ENCODE measurements around the gene NAB1.

Gene NAB1

GRCh38 chr2:190615555-190616200 is 33.2 kb upstream of the NAB1 start:
- DNase-seq (ENCODE audit: low read depth, low spot score) = no peak

GRCh38 chr2:190618030-190618429 is 30.9 kb upstream of the NAB1 start:
- no peak for DNase-seq (ENCODE audit: low read depth, low spot score)
- H3K9me3 ChIP-seq (ENCODE audit: low read depth, low read length) = no peaks in the 10 kb centered on the region
- H3K27ac ChIP-seq = no peak overlapping the region
- no peak overlapping the region for H3K4me3 ChIP-seq
- no peaks in the 10 kb centered on the region for H3K36me3 ChIP-seq (ENCODE audit: insufficient read depth, low read length)
- no peak overlapping the region for H3K9ac ChIP-seq (ENCODE audit: insufficient read length)
- TF ChIP-seq POLR2AphosphoS5 (IDR thresholded peaks at IDR 0.05; ENCODE audit: borderline replicate concordance, low read depth, low read length) = no peak
- no peak for TF ChIP-seq FOXP2 (optimal IDR thresholded peaks at IDR 0.05; ENCODE audit: control extremely low read depth, extremely low read length, insufficient read depth)
- TF ChIP-seq EZH2 (IDR thresholded peaks at IDR 0.05) = no peak

More at GRCh38 chr2:190615555-190616200, 33.2 kb upstream of the NAB1 start:
- Histone ChIP-seq H3K36me3 (ENCODE audit: insufficient read depth, low read length) (no peaks in the 10 kb centered on the region), H3K27ac (no peak overlapping the region), H3K4me3 (no peak overlapping the region), H3K9me3 (ENCODE audit: low read depth, low read length) (no peaks in the 10 kb centered on the region), H3K9ac (ENCODE audit: insufficient read length) (no peak overlapping the region)
- TF ChIP-seq FOXP2 (optimal IDR thresholded peaks at IDR 0.05; ENCODE audit: control extremely low read depth, extremely low read length, insufficient read depth) (no peak), EZH2 (IDR thresholded peaks at IDR 0.05) (no peak), POLR2AphosphoS5 (IDR thresholded peaks at IDR 0.05; ENCODE audit: borderline replicate concordance, low read depth, low read length) (no peak)

DNA sequence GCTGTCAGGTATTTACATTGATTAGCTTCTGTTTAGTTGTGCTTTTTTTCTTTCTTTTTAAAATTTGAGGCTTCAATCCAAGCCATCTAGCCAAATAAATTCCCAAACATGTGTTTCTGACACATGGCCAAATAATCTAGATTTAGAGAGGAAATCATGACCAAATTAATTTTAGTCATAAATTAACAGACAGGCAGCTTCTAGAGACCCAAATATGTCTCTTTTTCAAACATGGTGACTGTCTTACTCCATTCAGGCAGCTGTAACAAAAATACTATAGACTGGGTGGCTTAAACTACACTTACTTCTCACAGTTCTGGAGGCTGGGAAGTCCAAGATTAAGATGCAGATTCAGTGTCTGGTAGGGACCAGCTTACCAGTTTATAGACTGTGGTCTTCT is 23.2 kb upstream of the NAB1 start:
- no peak overlapping the region for H3K4me3 ChIP-seq
- no peaks in the 10 kb centered on the region for H3K36me3 ChIP-seq (ENCODE audit: insufficient read depth, low read length)
- no peak overlapping the region for H3K9ac ChIP-seq (ENCODE audit: insufficient read length)
- no peak for DNase-seq (ENCODE audit: low read depth, low spot score)
- H3K27ac ChIP-seq = no peak overlapping the region
- TF ChIP-seq POLR2AphosphoS5 (IDR thresholded peaks at IDR 0.05; ENCODE audit: borderline replicate concordance, low read depth, low read length) (no peak), EZH2 (IDR thresholded peaks at IDR 0.05) (no peak), FOXP2 (optimal IDR thresholded peaks at IDR 0.05; ENCODE audit: control extremely low read depth, extremely low read length, insufficient read depth) (no peak)
- no peaks in the 10 kb centered on the region for H3K9me3 ChIP-seq (ENCODE audit: low read depth, low read length)

DNA sequence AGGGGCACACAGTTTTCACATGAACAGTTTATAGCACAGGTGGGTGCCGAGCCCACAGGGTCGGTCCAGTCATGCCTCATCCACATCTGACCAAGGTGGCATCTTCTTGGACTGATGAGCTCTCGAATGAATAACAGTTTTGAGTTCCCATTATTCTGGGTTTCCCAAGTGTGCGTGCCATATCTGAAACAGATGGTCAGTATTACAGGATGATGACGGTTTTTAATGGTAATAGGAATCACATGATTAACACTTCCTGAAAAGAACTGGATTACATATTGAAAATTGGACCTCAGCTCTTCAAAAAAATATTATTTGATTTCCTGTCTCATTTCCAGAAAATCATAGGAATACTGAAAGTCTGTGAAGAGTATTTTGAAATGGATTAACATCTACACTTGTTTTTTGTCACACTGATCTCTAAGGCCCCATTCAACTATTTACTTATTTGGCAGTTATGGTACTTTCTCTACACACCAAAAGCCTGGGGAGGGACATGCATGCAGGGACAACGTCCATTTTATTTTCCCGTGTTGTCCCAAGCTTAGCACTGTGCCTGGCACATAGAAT is 22.2 kb upstream of the NAB1 start:
- no peaks in the 10 kb centered on the region for H3K9me3 ChIP-seq (ENCODE audit: low read depth, low read length)

DNA sequence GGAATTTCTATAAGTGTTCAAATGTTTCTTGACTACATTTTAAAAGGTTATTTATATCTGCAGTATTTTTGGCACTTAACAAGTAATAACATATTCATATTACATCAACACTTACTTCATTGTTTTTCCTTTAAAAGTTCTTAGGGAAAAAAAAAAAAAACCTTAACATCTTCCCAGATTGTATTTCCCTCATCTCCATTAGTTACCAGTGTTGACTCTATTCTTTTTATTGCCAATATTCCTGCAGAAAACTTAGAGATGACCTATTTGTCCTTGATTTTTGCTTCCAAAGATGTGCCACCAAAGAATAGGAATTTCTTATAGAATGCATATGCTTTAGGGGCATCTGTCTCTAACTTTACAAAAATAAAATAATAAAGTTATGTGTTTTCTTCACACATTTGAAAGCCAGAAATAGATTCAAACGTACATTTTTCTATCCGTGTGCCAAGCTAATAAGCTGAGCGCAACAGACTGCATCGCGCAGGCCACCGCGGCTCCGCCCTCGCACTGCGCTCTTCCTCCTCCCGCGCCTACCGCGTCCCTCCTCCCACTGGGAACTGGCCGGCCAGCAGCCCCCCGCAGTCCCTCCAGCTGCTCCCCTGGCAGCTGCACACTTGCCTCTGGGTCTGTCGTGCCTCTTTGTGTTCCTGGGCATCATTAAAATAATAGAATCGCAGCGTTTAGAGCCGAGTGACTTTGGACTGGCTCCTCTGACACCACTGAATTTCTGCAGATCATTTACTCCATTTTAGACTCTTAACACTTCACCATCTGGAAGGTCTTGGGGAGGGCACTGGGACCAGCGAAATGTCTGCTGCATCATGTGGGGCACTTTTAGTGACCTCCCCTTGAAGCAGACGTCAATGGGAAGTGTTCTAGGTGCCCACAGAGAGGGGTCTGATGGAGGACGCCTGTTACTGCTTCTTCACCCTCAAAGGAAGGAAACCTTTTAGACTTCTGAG is 21.2 kb upstream of the NAB1 start:
- TF ChIP-seq POLR2AphosphoS5 (IDR thresholded peaks at IDR 0.05; ENCODE audit: borderline replicate concordance, low read depth, low read length) (no peak), EZH2 (IDR thresholded peaks at IDR 0.05) (no peak), FOXP2 (optimal IDR thresholded peaks at IDR 0.05; ENCODE audit: control extremely low read depth, extremely low read length, insufficient read depth) (no peak)

More for the DNA sequence above, 22.2 kb upstream of the NAB1 start:
- no peaks in the 10 kb centered on the region for H3K36me3 ChIP-seq (ENCODE audit: insufficient read depth, low read length)
- no peak overlapping the region for H3K4me3 ChIP-seq
- DNase-seq (ENCODE audit: low read depth, low spot score) = no peak
- H3K27ac ChIP-seq = no peak overlapping the region
- no peak overlapping the region for H3K9ac ChIP-seq (ENCODE audit: insufficient read length)
- TF ChIP-seq POLR2AphosphoS5 (IDR thresholded peaks at IDR 0.05; ENCODE audit: borderline replicate concordance, low read depth, low read length) = no peak
- TF ChIP-seq EZH2 (IDR thresholded peaks at IDR 0.05) = no peak
- no peak for TF ChIP-seq FOXP2 (optimal IDR thresholded peaks at IDR 0.05; ENCODE audit: control extremely low read depth, extremely low read length, insufficient read depth)

DNA sequence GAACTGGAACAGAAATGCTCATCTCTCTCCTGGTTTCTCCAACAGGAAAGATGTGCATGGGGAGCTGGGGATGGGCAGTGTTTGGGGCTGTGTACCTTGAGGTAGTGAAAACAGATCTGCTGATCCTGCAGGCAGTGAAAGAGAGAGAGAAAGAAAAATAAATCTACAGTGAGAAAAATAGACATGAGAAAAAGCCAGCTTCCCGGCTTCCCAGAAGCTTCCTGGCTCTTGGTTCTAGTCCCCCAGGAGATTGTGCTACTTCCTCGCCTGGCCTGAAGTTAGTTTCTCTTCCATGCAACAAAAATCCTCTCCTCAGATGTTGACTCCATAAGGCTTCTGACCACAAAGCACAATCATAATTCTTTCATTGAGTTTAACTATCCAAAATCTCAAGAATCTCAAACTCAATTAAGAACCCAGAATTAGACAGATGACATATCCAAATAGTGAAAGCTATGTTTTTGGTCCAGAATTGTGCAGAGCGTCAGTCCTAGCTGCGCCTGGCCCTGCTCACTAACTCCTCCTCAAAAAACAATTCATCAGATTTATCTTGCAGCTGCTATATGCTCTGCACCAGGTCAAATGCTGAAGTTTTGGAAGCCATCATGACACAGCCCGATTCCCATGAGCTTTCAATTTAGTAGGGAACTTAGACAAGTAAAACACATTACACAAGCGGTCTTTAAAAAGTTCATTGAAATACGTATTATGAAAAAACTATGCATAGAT is 20.1 kb upstream of the NAB1 start:
- Histone ChIP-seq H3K27ac (no peak overlapping the region), H3K4me3 (no peak overlapping the region), H3K9ac (ENCODE audit: insufficient read length) (no peak overlapping the region), H3K36me3 (ENCODE audit: insufficient read depth, low read length) (no peaks in the 10 kb centered on the region), H3K9me3 (ENCODE audit: low read depth, low read length) (no peaks in the 10 kb centered on the region)
- DNase-seq (ENCODE audit: low read depth, low spot score) = no peak
- no peak for TF ChIP-seq EZH2 (IDR thresholded peaks at IDR 0.05)
- TF ChIP-seq FOXP2 (optimal IDR thresholded peaks at IDR 0.05; ENCODE audit: control extremely low read depth, extremely low read length, insufficient read depth) = no peak
- TF ChIP-seq POLR2AphosphoS5 (IDR thresholded peaks at IDR 0.05; ENCODE audit: borderline replicate concordance, low read depth, low read length) = no peak

More for the DNA sequence above, 21.2 kb upstream of the NAB1 start:
- Histone ChIP-seq H3K27ac (no peak overlapping the region), H3K4me3 (no peak overlapping the region), H3K36me3 (ENCODE audit: insufficient read depth, low read length) (no peaks in the 10 kb centered on the region), H3K9ac (ENCODE audit: insufficient read length) (no peak overlapping the region), H3K9me3 (ENCODE audit: low read depth, low read length) (no peaks in the 10 kb centered on the region)
- no peak for DNase-seq (ENCODE audit: low read depth, low spot score)

DNA sequence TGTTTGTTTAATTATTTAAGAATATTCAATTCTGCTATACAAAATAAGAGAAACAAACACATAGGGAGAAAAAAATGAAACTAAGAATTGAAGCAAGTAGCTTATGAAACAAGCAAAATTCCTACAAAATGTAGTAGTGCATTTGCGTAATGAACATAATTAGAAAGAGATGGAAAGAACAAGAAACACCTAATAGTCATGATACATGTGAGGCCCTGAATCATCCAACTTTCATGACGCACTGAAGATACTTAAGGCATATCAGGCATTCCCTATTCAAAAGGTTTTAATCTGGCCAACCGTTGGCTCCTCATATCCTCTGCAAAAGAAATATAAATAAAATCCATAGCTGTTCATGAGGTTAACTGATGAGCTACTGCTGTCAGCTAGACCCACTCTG is 14.5 kb upstream of the NAB1 start:
- no peak for DNase-seq (ENCODE audit: low read depth, low spot score)
- Histone ChIP-seq H3K9me3 (ENCODE audit: low read depth, low read length) (no peaks in the 10 kb centered on the region), H3K27ac (no peak overlapping the region), H3K9ac (ENCODE audit: insufficient read length) (no peak overlapping the region), H3K4me3 (no peak overlapping the region), H3K36me3 (ENCODE audit: insufficient read depth, low read length) (no peaks in the 10 kb centered on the region)
- TF ChIP-seq EZH2 (IDR thresholded peaks at IDR 0.05) (no peak), FOXP2 (optimal IDR thresholded peaks at IDR 0.05; ENCODE audit: control extremely low read depth, extremely low read length, insufficient read depth) (no peak), POLR2AphosphoS5 (IDR thresholded peaks at IDR 0.05; ENCODE audit: borderline replicate concordance, low read depth, low read length) (no peak)
